HCT116 (cell line): ENCODE results near the gene RCSD1. TPM values are rescaled to one million over a fixed set of nuclear protein-coding genes. Genes with fewer than 3 reads are reported as not detected.

ENCODE experiments used
- ATAC-seq: fragments of 200-7000 bp; cut with Tn5 transposase; 2 replicates; pipeline ENCODE4 v1.9.1; 2020; ENCODE audit warnings: mild to moderate bottlenecking, moderate library complexity
- BruUV-seq: library from RNA; stranded (reverse); fragments of 400-500 nt; replicated peaks from 2 replicates; lab custom pipeline; 2021; lab: Mats Ljungman, UMichigan
- CTCF ChIA-PET: fragments of 300-600 bp; sonication (Branson Sonifier 250); formaldehyde crosslinking; loops from one replicate; lab custom pipeline; 2021; ENCODE audit warnings: antibody characterized with exemption; lab: Charles Lee
- POLR2A ChIA-PET: fragments of 300-600, 350-600 bp; sonication (Branson Sonifier 250); formaldehyde crosslinking; loops from one replicate; lab custom pipeline; 2021; ENCODE audit warnings: antibody characterized with exemption; lab: Charles Lee
- RAD21 ChIA-PET, 2 experiments: fragments of 300-600 bp; sonication (Branson Sonifier 250); formaldehyde crosslinking; loops; one replicate each; lab custom pipeline; 2023; ENCODE audit warnings: low total read pairs in 2 of 2; ENCODE audit not compliant: uncharacterized antibody in 2 of 2, unreplicated experiment in 2 of 2, low non-redundant PET in 1 of 2; lab: Charles Lee
- DNase-seq: peaks from one replicate; pipeline ENCODE4 v3.0.0-alpha.2; 2010; ENCODE audit warnings: low read depth, low spot score
- H2AFZ ChIP-seq: fragments of 200-600 bp; shearing (Covaris generic), sonication (generic); 2 replicates; pipeline ENCODE4 v1.6.1; 2017; ENCODE audit warnings: low read depth, mixed run types, mixed read lengths, antibody characterized with exemption, low read length; ENCODE audit not compliant: poor library complexity, severe bottlenecking
- H3K27ac ChIP-seq: 2 replicates; pipeline ENCODE4 v1.5.1; 2012; ENCODE audit warnings: low read depth, low read length
- H3K27me3 ChIP-seq: fragments of 200-600 bp; sonication (generic); 2 replicates; pipeline ENCODE4 v1.6.1; 2016; ENCODE audit warnings: mixed run types, low read length, mixed read lengths; ENCODE audit not compliant: insufficient read depth
- H3K36me3 ChIP-seq, 2 experiments: fragments of 200-500 bp in 1 of 2; fragments of 200-600 bp in 1 of 2; sonication (Bioruptor generic) in 1 of 2; sonication (generic) in 1 of 2; 2 replicates each; pipeline versions ENCODE4 v1.5.1 to v1.6.1; 2014 to 2016; ENCODE audit warnings: low read length in 2 of 2, inconsistent platforms in 1 of 2, mixed read lengths in 1 of 2, mixed run types in 1 of 2; ENCODE audit not compliant: insufficient read depth in 2 of 2, control insufficient read depth in 1 of 2
- H3K4me1 ChIP-seq, 2 experiments: fragments of 200-600 bp in 1 of 2; sonication (generic) in 1 of 2; 2 replicates each; pipeline versions ENCODE4 v1.5.1 to v1.6.1; 2012 to 2017; ENCODE audit warnings: low read length in 2 of 2, inconsistent platforms in 1 of 2, mild to moderate bottlenecking in 1 of 2, mixed read lengths in 1 of 2, mixed run types in 1 of 2, moderate library complexity in 1 of 2; ENCODE audit not compliant: insufficient read depth in 2 of 2, control insufficient read depth in 1 of 2
- H3K4me2 ChIP-seq: fragments of 200-600 bp; sonication (generic); 2 replicates; pipeline ENCODE4 v1.6.1; 2017; ENCODE audit warnings: mixed run types, low read length, mixed read lengths
- H3K4me3 ChIP-seq, 2 experiments: fragments of 200-600 bp in 1 of 2; sonication (generic) in 1 of 2; replicated peaks in 1 of 2; 2 replicates each; pipeline ENCODE4 v1.5.1; 2011 to 2016; ENCODE audit warnings: low read length in 2 of 2, control low read depth in 1 of 2, low read depth in 1 of 2, mild to moderate bottlenecking in 1 of 2, mixed read lengths in 1 of 2, mixed run types in 1 of 2
- H3K79me2 ChIP-seq: fragments of 200-600 bp; sonication (generic); 2 replicates; pipeline ENCODE4 v1.6.1; 2017; ENCODE audit warnings: mild to moderate bottlenecking, mixed run types, low read length, moderate library complexity, mixed read lengths; ENCODE audit not compliant: insufficient read depth
- H3K9ac ChIP-seq: fragments of 200-600 bp; sonication (generic); 2 replicates; pipeline ENCODE4 v1.6.1; 2016; ENCODE audit warnings: low read length, mixed read lengths
- H3K9me2 ChIP-seq: fragments of 200-600 bp; sonication (generic), shearing (Covaris generic); 2 replicates; pipeline ENCODE4 v1.6.1; 2017; ENCODE audit warnings: mixed run types, mild to moderate bottlenecking, moderate library complexity; ENCODE audit not compliant: insufficient read depth
- H3K9me3 ChIP-seq, 2 experiments: fragments of 200-500 bp in 1 of 2; fragments of 200-600 bp in 1 of 2; sonication (Bioruptor generic) in 1 of 2; sonication (generic) in 1 of 2; 2 replicates each; pipeline ENCODE4 v1.6.1; 2014 to 2017; ENCODE audit warnings: low read length in 2 of 2, mixed read lengths in 2 of 2, inconsistent platforms in 1 of 2, low read depth in 1 of 2, mild to moderate bottlenecking in 1 of 2, mixed run types in 1 of 2, moderate library complexity in 1 of 2; ENCODE audit not compliant: control insufficient read depth in 1 of 2, insufficient read depth in 1 of 2
- H4K20me1 ChIP-seq: fragments of 200-600 bp; sonication (generic), shearing (Covaris generic); 2 replicates; pipeline ENCODE4 v1.6.1; 2017; ENCODE audit warnings: mixed run types, mild to moderate bottlenecking, moderate library complexity; ENCODE audit not compliant: insufficient read depth
- EGR1 ChIP-seq: IDR thresholded peaks from 2 replicates; pipeline ENCODE4 v1.6.1; 2012; ENCODE audit warnings: low read depth
- EZH2 ChIP-seq: fragments of 200-600 bp; sonication (generic); IDR thresholded peaks from 2 replicates; pipeline ENCODE4 v1.6.1; 2017; ENCODE audit warnings: antibody characterized with exemption, mixed run types
- POLR2A ChIP-seq: IDR thresholded peaks from 2 replicates; pipeline ENCODE4 v1.7.0; 2011; ENCODE audit warnings: borderline replicate concordance; ENCODE audit not compliant: insufficient read depth, insufficient read length; ENCODE audit errors: extremely low read depth
- POLR2AphosphoS5 ChIP-seq: IDR thresholded peaks from 2 replicates; pipeline ENCODE4 v1.6.1; 2011; ENCODE audit warnings: mild to moderate bottlenecking, low read depth, low read length, moderate library complexity
- SIN3A ChIP-seq: IDR thresholded peaks from 2 replicates; pipeline ENCODE4 v1.6.1; 2012; ENCODE audit warnings: low read depth
- YY1 ChIP-seq: IDR thresholded peaks from 2 replicates; pipeline ENCODE4 v1.6.1; 2011; ENCODE audit warnings: low read length, low read depth, moderate library complexity, mild to moderate bottlenecking; ENCODE audit not compliant: insufficient replicate concordance; ENCODE audit errors: extremely low read depth
- ZFX ChIP-seq: fragments of 450-650 bp; IDR thresholded peaks from 2 replicates; pipeline ENCODE4 v1.6.1; 2017
- intact Hi-C: fragments of 100-400 bp; cut with micrococcal nuclease; formaldehyde crosslinking; loops from 2 replicates; pipeline ENCODE4 v1.10.0; 2022
- total RNA-seq: library from RNA; stranded (reverse); gene quantifications from one replicate; pipeline ENCODE4 v1.2.1, GENCODE V29; 2021; ENCODE audit not compliant: unreplicated experiment
- TF ChIP-seq, protein P1 (sequence below): IDR thresholded peaks from 2 replicates; pipeline ENCODE4 v1.6.1; 2012
- TF ChIP-seq, protein P2 (sequence below), 3 experiments: fragments of 200-600 bp in 1 of 3; sonication (generic) in 1 of 3; IDR thresholded peaks in 2 of 3; conservative IDR thresholded peaks in 1 of 3; 2 replicates each; pipeline ENCODE4 v1.5.1; 2012 to 2017; ENCODE audit warnings: low read depth in 2 of 3, low read length in 2 of 3, antibody characterized with exemption in 1 of 3, borderline replicate concordance in 1 of 3, control low read depth in 1 of 3, mild to moderate bottlenecking in 1 of 3, mixed read lengths in 1 of 3, mixed run types in 1 of 3, moderate library complexity in 1 of 3; ENCODE audit not compliant: insufficient read depth in 1 of 3
- TF ChIP-seq, protein P3 (sequence below): IDR thresholded peaks from 2 replicates; pipeline ENCODE4 v1.6.1; 2011; ENCODE audit warnings: mild to moderate bottlenecking, low read length, moderate library complexity; ENCODE audit not compliant: insufficient replicate concordance; ENCODE audit errors: extremely low read depth

The RCSD1 gene
- total RNA-seq, 1 experiment from 2014 or later: 0.15 TPM

DNA sequence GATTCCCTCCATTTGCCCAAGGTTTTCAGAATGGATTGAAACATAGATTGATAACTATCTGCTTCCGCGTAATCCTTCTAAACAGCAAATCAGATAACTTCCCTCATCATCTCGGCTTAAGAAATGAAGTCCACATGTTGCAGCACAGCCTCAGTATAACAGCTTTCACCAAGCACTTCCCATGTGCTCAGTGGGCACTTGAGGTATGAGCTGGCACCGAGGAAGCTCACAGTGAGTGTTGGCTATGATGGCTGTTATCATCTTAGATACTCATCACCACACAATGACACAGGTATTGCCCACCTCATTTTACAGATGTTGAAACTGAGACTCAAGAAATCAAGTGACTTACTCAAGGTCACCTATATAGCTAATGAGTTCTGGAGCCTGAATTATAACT, 43.2 kb downstream of the RCSD1 start:
- ChIA-PET RAD21 (no interaction called here), CTCF (no interaction called here)
- intact Hi-C loops: no loop called here

More for the DNA sequence above, 43.2 kb downstream of the RCSD1 start:
- Histone ChIP-seq H3K9me3 (no peaks in the 10 kb centered on the region), H2AFZ (no peak overlapping the region), H3K36me3 (no peaks in the 10 kb centered on the region), H3K4me2 (no peak overlapping the region), H3K9me2 (no peaks in the 10 kb centered on the region), H3K79me2 (no peaks in the 10 kb centered on the region), H3K4me3 (no peak overlapping the region), H3K27me3 (no peaks in the 10 kb centered on the region), H4K20me1 (no peaks in the 10 kb centered on the region)
- POLR2A ChIA-PET: no interaction called here
- no peak for DNase-seq
- no peak for ATAC-seq
- TF ChIP-seq, protein P1, sequence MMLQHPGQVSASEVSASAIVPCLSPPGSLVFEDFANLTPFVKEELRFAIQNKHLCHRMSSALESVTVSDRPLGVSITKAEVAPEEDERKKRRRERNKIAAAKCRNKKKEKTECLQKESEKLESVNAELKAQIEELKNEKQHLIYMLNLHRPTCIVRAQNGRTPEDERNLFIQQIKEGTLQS: no peak
- TF ChIP-seq YY1 (no peak), EGR1 (no peak), POLR2A (no peak), SIN3A (no peak), EZH2 (no peak), POLR2AphosphoS5 (no peak), ZFX (no peak)
- TF ChIP-seq, protein P2, sequence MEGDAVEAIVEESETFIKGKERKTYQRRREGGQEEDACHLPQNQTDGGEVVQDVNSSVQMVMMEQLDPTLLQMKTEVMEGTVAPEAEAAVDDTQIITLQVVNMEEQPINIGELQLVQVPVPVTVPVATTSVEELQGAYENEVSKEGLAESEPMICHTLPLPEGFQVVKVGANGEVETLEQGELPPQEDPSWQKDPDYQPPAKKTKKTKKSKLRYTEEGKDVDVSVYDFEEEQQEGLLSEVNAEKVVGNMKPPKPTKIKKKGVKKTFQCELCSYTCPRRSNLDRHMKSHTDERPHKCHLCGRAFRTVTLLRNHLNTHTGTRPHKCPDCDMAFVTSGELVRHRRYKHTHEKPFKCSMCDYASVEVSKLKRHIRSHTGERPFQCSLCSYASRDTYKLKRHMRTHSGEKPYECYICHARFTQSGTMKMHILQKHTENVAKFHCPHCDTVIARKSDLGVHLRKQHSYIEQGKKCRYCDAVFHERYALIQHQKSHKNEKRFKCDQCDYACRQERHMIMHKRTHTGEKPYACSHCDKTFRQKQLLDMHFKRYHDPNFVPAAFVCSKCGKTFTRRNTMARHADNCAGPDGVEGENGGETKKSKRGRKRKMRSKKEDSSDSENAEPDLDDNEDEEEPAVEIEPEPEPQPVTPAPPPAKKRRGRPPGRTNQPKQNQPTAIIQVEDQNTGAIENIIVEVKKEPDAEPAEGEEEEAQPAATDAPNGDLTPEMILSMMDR (IDR thresholded peaks at IDR 0.05 in 2 of 3, conservative IDR thresholded peaks at IDR 0.05 in 1 of 3; ENCODE audit: borderline replicate concordance in 1 of 3, insufficient read depth in 1 of 3, low read depth in 2 of 3, low read length in 2 of 3): no peak
- TF ChIP-seq, protein P3, sequence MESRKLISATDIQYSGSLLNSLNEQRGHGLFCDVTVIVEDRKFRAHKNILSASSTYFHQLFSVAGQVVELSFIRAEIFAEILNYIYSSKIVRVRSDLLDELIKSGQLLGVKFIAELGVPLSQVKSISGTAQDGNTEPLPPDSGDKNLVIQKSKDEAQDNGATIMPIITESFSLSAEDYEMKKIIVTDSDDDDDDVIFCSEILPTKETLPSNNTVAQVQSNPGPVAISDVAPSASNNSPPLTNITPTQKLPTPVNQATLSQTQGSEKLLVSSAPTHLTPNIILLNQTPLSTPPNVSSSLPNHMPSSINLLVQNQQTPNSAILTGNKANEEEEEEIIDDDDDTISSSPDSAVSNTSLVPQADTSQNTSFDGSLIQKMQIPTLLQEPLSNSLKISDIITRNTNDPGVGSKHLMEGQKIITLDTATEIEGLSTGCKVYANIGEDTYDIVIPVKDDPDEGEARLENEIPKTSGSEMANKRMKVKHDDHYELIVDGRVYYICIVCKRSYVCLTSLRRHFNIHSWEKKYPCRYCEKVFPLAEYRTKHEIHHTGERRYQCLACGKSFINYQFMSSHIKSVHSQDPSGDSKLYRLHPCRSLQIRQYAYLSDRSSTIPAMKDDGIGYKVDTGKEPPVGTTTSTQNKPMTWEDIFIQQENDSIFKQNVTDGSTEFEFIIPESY: no peak
- TF ChIP-seq, all 23 proteins: peak for 0
- no TSS peak for BruUV-seq
- Histone ChIP-seq H3K27ac (no peak overlapping the region), H3K9ac (no peak overlapping the region), H3K4me1 (no peaks in the 10 kb centered on the region)
